Measurements from ENCODE around the gene DDB1. TPM values are rescaled to one million over a fixed set of nuclear protein-coding genes. Genes with fewer than 3 reads are reported as not detected.
A peak's percentile ranks its signal among the peaks of the same experiment; 100 is the strongest.

DDB1 gene
- total and polyA plus RNA-seq, 2 of the 13 experiments (the other 11 are each of a cell fraction or from before 2014, with no cell fraction given) = 217 to 266 TPM

- TF ChIP-seq DRAP1 (CRISPR knock-in tag; IDR thresholded peaks at IDR 0.05) (no peak), ZNF343 (CRISPR knock-in tag; IDR thresholded peaks at IDR 0.05) (no peak), IKZF4 (CRISPR knock-in tag; IDR thresholded peaks at IDR 0.05; ENCODE audit: borderline replicate concordance, low read depth, not compliant biosample characterization) (peak; percentile 26), MNT (IDR thresholded peaks at IDR 0.05) (peak; percentile 46; the same call in 1 of the 2 replicates), KDM3A (CRISPR knock-in tag; IDR thresholded peaks at IDR 0.05; ENCODE audit: low read depth) (no peak), MYNN (CRISPR knock-in tag; IDR thresholded peaks at IDR 0.05; ENCODE audit: low read depth) (0 out of 2 replicates have a peak, but pooled peaks have one; percentile 22), ATF3 (CRISPR knock-in tag; IDR thresholded peaks at IDR 0.05) (no peak; the same call in 1 of the 2 replicates), MEF2D (CRISPR knock-in tag; IDR thresholded peaks at IDR 0.05) (no peak), KLF12 (CRISPR knock-in tag; IDR thresholded peaks at IDR 0.05; ENCODE audit: borderline replicate concordance) (no peak), POGK (CRISPR knock-in tag; conservative IDR thresholded peaks at IDR 0.05) (no peak), CSRNP1 (CRISPR knock-in tag; IDR thresholded peaks at IDR 0.05) (no peak), RAD51 (IDR thresholded peaks at IDR 0.05; ENCODE audit: borderline replicate concordance) (no peak), SYNCRIP (IDR thresholded peaks at IDR 0.05; ENCODE audit: insufficient read depth, low read depth, low read length) (no peak), GABPA (IDR thresholded peaks at IDR 0.05; ENCODE audit: low read depth, low read length) (no peak), GABPA (CRISPR knock-in tag; IDR thresholded peaks at IDR 0.05; ENCODE audit: low read depth) (no peak), ZNF556 (CRISPR knock-in tag; IDR thresholded peaks at IDR 0.05; ENCODE audit: borderline replicate concordance) (no peak), AGO2 (optimal IDR thresholded peaks at IDR 0.05; ENCODE audit: low read depth, low read length) (peak; percentile 59), ZNF18 (CRISPR knock-in tag; IDR thresholded peaks at IDR 0.05; ENCODE audit: insufficient replicate concordance) (peak; percentile 52)
These were observed 38.8 kb downstream of the DDB1 start (continued) for GRCh38 chr11:61293867-61294716.
